NCI-H1092 (cell line): ENCODE results near the gene CYP8B1.
"Not testable (repeated sequence)": the region's sequence is repeated elsewhere in the genome, so short reads cannot be mapped to it uniquely, and the experiment has no call there.

ENCODE experiments used
- DNase-seq: peaks from one replicate; lab custom pipeline; 2025; lab: John Stamatoyannopoulos, UW

The CYP8B1 gene

DNA sequence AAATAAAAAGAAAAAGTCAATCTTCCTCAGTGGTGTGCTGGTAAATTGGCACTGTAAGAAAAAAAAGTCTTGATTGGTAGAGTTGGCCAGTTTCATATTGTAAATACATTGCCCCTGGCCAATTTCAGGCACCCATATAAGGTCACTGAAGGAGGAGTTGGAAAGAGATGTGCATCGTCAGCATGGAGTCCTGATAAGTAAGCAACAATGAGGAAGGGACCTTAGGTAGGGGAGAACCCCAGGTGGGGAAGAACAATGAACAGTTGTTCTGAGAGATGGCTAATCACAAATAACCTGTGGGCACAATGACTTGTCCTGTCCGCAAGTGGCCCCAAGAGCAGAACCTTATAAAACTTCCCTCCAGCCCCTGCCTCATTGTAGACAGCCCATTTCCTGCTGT lies 8.6 kb upstream of the CYP8B1 start:
- DNase-seq: no peak

DNA sequence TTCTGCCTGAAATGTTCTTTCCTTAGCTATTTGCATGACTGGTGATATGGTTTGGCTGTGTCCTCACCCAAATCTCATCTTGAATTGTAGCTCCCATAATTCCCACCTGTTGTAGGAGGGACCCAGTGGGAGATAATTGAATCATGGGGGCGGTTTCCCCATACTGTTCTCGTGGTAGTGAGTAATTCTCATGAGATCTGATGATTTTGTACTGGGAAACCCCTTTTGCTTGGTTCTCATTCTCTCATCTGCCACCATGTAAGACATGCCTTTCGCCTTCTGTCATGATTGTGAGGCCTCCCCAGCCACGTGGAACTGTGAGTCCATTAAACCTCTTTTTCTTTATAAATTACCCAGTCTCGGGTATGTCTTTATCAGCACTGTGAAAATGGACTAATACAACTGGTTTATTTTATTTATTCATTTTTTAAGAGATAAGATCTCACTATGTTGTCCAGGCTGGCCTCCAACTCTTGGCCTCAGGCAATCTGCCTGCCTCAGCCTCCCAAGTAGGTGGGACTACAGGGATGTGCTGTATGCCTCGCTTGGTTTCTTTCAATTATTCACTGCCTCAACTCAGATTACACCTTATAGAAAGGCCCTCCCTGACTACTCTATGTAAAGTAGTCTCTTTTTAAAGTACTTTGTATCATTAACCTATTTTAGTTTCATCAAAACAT lies 7.7 kb upstream of the CYP8B1 start:
- not testable (repeated sequence) for DNase-seq

DNA sequence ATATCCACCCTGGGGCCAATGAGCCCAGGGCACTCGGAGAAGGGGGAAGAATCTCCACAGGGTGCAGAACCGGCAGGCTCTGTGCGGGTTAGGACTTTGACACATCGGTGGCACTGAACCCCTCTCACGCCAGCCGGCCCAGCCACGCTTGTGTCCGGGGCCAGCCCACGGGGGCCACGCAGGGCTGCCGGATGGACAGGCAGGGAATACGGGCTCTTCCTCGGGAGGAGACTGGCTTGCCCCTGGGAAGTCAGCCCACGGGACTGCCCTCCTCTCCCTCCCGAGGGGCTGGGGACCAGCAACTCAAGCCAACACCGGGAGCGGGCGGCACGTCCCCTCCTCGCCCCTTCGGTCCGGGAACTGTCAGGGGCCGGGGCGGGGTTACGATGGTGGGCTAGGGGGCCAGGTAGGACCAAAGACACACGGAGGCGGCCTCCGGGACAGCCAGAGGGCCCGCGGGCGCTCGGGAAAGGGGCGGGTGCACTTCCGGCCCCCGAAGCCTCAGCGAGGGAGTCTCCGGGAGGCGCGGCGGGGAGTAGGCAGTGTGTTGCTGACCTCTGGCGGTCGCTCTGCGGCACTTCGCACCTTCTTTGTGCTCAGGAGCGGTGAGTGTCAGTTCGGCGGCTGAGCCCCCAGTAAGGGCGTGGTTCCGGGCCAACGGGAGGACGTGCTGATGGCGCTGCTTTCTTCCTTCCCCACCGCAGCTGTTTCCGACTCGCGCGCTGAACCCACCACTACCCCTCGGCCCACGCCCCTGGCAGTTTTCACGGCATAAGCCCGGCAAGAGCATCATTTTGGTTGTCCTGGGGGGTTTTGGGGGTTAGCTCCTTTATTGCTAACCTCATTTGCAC lies 5.1 kb upstream of the CYP8B1 start:
- DNase-seq: peak; percentile 64

DNA sequence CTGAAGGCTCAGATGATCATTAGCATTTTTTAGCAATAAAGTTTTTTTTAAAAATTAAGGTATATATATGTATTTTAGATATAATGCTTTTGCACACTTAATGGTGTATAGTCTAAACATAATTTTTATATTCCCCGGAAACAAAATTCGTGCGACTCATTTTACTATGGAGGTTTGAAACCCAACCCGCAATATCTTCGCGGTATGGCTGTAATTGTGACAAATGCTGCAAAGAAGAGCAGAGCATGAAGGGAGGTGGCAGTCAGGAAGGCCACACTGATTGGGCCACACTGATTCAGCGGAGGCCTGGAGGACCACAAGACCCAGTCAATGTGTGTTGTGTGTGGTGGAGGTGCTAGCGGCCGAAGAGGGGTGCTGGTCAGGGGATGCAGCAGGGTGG lies 4.5 kb upstream of the CYP8B1 start:
- DNase-seq: no peak

DNA sequence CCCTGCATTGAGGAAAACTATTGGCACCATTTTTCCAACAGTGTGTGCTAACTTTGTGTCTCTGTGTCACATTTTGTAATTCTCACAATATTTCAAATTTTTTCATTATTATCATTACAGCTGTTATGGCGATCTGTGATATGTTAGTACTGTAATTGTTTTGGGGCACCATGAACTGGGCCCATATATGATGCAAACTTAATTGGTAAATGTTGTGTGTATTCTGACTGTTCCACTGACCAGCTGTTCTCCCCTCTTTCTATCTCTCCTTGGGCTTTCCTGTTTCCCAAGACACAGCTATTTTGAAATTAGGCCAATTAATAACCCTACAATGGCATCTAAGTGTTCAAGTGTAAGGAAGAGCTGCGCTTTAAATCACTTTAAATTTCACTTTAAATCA lies 2.2 kb upstream of the CYP8B1 start:
- no peak for DNase-seq

DNA sequence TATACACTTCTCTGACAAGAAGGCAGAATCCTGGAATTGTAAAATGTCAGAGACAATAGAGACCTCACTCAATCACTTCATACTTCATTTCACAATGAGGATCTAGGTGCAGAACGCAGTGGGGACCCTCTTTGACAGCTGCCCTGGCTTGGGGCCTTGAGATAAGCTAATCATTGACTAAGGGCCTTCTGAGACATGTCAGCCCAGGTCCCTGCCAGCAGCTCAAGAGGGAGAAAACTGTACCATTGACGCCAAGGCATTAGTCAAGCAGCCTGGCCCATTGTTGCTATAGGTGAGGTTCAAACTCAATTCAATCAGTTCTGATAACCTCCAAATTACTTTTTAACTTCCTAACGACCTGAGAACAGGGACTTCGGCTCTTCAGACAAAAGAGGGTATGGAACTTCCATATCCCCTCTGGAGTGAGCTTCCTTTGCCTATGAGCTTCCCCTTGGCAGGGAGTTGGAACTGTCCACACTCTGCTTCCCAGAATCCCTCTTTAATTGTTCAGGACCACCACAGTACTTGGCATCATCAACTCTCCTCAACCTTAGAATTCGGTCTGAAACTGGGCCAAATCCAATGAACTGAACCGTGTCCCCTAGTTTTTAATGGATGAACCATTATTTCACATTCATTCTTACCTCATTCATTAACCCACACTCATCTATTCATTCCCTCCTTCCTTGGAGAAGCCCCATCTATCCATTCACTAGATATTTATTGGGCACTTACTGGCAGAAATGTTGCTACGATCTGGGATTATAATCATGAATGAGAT lies 1.5 kb upstream of the CYP8B1 start:
- DNase-seq: no peak

DNA sequence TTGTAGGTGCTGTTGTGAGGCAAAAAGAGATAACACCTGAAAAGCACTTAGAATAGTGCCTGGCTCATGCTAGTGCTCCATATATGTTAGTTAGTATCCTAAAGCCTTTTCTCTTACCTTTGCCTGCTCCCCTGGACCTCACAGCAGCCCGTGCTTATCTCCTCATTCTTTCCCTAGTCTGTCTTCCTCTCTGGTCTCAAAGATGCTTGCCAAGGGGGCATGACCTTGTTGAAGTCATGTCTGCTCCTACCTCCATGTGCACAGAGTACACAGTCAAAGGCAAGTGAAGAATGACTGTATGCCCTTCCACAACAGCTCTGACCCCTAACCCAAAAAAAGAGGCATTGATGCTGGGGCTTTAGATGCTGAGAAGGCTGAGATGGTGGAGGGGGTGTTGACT lies 722 bp upstream of the CYP8B1 start:
- no peak for DNase-seq

DNA sequence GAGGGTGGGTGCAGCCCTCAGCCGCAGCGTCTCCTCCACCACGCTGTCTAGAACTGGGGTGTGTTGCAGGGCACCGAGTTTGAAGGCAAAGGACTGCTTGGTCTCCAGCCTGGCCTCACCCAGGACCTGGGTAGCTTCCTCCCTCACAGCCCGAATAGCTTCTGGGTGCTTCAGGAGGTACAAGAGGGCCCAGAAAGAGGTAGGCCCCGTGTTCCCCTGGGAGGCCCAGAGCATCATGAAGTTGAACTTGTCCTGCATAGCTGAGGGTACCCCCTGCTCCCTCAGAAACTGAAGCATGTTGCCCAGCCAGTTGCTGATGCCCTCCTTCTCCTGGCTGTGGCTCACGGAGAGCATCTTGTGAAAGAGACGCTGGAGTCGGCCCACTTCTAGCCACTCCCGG lies 930 bp downstream of the CYP8B1 start:
- no peak for DNase-seq

DNA sequence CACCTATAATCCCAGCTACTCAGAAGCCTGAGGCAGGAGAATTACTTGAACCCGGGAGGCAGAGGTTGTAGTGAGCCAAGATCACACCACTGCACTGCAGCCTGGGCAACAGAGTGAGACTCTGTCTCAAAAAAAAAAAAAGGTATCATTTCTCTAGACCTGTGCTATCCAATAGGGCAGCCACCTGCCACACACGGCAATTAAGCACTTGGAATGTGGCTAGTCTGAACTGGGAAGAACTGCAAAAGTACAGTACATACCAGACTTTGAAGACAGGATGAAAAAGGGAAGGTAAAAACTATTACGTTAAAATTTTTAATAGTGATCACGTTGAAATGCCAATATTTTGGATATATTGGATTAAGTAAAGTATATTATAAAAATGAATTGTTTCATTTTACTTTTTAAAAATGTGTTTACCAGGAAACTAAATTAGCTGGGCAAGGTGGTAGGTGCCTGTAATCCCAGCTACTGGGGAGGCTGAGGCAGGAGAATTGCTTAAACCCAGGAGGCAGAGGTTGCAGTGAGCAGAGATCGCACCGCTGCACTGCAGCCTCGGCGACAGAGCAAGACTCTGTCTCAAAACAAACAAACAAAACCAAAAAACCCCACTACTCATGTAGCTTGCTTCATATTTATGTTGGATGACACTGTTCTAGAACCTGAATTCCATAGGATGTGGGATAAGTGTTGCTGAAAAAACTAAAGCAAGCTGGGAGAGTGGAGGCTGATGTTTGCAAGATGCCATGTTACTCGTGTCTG lies 2.3 kb downstream of the CYP8B1 start:
- DNase-seq: no peak

DNA sequence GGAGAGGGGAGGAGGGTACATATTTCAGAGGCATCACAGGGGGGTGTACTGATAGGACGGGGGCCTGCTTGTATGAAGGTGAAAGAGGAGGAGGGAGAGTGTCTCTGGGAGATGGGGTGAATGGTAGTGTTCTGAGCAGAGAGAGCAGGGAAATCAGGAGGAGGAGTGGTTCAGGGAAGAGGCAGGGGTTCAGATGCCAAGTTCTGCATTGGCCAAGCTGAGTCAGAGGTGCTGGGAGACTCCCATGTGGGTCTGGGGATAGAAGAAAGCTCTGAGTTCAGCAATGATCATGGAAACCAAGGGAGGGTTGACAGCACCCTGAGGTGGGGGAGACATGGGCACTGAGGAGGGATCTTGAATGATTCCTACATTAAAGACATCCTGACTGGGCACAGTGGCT lies 3.0 kb downstream of the CYP8B1 start:
- DNase-seq: no peak

DNA sequence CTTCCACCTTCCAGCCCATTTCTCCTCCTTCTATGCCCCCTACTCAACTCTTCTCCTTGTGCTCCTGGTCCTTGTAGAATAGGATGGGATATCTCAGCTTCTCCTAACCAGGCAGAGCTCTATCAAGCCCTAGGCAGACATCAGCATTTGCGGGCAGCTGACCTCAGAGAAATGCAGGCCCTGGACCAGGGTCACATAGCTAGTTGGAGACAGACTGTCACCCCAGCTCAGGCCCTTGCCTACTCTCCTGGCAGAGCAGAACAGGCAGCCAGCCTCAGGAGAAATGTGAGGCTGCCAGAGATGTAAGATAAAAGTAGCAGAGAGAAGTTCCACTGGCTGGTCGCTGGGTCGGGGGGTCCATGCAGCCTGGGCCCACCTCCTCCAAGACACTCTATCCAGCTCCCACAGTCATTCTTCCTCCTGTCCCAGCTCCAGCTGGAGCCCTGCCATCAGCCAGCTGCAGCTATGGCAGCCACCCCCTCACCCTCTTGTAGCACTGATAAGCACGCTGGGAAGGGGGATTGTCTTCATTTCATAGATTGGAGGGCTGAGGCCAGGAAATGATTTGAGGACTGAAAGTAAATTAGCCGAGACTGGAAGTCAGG lies 4.0 kb downstream of the CYP8B1 start:
- no peak for DNase-seq

DNA sequence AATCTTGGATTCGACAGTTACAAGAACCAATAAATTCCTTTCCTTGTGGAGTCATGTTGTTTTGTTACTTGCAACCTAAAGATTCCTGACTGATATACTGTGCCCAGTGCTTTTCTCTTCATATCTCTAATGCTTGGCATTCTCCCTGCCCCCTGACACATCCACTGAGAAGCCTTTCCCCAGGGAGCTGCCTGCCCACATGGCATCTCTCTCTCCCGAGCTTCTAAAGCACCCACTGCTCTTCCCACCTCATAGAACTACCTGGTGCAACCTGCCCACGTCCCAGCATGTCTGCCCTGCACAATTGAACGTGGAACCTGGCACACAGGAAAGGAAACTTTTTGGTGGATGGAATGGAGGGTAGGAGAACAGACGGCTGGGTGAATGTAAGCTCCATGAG lies 6.8 kb downstream of the CYP8B1 start:
- no peak for DNase-seq

DNA sequence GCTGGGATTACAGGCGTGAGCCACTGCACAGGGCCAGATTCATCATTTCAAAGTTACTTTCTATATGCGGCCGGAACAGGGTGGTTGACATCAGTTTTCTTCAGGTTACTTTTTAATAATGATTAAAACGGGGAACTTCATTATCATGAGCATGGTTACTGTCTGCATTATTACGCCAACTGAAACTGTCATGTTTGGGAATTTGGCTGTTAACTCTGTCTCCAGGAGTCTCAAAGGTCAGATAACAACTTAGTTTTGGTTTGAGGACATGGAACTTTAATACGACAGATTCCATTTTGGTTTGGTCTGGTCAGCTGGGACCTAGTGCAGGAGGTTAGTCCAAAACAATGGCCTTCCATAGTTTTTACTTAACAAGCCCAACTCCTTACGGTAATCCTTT lies 8.5 kb downstream of the CYP8B1 start:
- DNase-seq: no peak

DNA sequence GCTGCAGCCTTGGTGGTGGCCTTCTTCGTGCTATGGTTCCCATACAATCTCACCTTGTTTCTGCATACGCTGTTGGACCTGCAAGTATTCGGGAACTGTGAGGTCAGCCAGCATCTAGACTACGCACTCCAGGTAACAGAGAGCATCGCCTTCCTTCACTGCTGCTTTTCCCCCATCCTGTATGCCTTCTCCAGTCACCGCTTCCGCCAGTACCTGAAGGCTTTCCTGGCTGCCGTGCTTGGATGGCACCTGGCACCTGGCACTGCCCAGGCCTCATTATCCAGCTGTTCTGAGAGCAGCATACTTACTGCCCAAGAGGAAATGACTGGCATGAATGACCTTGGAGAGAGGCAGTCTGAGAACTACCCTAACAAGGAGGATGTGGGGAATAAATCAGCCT lies 10.4 kb downstream of the CYP8B1 start:
- no peak for DNase-seq

DNA sequence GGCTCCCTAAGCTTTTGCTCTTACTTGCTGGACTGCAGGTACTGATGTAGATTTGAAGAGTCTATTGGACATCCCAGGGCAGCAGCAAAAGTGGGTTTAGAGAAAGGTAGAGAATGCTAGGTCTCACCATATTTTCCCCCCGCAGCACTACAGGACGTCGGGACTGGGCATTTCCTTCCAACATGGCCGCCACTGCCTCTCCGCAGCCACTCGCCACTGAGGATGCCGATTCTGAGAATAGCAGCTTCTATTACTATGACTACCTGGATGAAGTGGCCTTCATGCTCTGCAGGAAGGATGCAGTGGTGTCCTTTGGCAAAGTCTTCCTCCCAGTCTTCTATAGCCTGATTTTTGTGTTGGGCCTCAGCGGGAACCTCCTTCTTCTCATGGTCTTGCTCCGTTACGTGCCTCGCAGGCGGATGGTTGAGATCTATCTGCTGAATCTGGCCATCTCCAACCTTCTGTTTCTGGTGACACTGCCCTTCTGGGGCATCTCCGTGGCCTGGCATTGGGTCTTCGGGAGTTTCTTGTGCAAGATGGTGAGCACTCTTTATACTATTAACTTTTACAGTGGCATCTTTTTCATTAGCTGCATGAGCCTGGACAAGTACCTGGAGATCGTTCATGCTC lies 11.2 kb downstream of the CYP8B1 start:
- DNase-seq: no peak

DNA sequence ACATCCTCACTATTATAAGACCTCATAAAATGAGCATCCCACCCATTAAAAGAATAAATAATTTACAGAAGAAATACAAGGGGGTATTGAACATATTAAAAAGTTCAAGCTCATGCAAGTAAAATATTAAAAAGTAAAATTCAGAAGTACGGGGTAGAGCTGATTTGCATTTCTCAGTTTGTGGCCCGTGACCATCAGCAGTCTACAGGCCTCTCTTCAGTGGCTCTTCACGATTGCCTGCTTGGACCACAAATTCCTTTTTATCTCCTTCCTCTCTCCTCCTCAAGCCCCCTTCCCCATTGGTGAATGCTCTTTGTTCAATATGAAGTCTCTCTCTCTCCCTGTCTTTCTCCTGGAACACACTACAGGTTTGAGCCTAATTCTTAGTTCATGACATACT lies 19.1 kb downstream of the CYP8B1 start:
- DNase-seq: no peak

DNA sequence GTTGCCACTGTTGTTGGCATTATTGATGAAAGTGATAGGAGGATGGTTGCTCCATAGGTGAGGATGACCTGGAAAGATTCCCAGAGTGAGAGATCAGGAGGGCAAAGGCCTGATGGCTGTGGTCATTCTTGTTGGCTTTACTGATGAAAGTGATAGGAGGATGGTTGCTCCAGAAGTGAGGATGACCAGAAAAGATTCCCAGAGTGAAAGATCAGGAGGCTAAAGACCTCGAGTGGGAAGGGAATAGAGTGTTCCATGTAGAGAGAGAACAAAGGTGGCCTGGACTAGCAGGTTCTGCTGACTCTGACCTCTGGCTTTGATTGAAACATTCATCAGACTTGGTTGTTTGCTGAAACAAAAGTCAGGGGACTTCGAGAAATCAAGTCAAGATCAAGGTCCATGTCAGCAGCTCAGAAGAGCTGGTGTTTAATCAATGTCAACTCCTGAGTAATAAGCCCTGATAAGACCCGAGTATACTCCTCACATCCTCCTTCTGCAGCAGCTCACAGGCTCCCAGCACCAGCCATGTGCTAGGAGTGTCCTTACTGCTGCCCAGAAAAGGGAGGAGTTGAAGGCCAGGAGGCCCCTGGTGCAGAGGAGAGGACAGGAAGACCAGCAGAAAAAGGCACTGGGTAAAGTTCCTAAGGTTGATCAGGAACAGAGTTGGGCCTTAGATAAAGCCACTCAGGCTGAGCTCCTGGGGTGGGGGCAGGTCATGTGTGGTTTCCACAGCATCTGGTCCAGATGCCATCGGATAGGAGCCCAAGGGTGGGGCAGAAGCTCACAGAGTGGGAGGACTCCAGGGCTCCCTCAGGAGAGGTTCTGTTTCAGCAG lies 19.9 kb downstream of the CYP8B1 start:
- no peak for DNase-seq

DNA sequence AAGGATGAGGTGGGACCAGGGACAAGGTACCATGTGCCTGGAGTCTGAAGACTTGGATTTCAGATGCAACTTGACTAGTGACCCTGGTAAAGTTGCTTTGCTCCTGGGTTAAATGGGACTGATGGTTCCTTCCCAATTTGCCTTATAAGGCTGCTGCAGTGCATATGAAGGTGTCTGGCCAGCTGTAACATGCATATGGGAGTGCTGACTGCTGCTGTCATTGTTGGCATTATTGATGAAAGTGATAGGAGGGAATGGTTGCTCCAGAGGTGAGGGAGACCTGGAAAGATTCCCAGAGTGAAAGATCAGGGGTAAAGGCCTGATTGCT lies 20.5 kb downstream of the CYP8B1 start:
- no peak for DNase-seq

DNA sequence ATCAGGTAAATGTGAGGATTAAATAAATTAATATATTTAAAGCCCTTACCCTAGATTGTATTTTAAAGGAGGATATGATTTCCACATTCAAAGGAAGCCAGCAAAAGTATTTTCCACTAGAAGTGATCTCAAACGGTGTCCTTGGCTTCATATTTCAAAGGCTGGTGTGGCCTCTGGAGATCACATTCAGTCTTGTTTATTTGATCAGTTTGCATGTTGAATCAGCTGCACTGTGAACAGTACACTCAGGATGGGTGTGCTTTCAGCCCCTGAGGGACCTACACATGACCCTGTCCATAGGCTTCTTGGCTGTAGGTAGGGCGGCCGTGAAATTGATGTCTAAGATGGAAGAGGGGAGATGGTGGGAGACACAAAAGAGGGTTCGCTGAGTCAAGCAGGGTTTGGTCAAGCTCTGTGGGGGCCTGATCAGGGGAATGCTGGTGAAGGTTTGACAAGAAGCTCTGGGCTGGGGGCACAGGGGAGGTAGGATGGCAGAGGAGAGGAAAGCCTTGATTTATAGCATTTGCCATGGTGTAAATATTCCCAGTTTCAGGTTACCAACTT lies 21.9 kb downstream of the CYP8B1 start:
- peak; percentile 38 for DNase-seq

DNA sequence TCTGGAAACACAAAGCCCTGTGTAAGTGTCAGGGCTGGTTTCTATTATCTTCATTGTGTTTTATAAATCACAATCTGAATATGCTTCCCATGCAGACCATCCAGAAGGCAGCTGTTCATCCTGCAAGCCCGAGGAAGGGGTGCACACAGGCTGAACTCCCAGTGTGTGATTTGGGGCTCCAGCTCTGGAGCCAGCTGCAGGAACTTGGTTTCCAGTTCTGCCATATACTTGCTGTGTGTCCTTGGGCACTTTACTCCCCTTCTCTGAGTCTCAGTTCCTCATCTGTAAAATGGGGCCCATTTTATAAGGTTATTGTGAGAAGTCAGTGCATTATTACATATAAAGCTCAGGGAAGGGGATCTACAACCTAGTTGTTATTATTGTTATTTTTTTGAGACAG lies 22.6 kb downstream of the CYP8B1 start:
- no peak for DNase-seq
